SK-N-MC (cell line): Measurements from ENCODE around the gene PTPN14.

Source experiments
- EZH2 ChIP-seq: fragments of 200-600 bp; sonication (generic); IDR thresholded peaks from one replicate; pipeline ENCODE4 v1.6.1; 2017; ENCODE audit warnings: antibody characterized with exemption
- POLR2AphosphoS5 ChIP-seq: IDR thresholded peaks from 2 replicates; pipeline ENCODE4 v1.6.1; 2012; ENCODE audit warnings: mild to moderate bottlenecking, low read depth, low read length, borderline replicate concordance

GRCh38 chr1:214316593-214316992 is 234.8 kb downstream of the PTPN14 start:
- TF ChIP-seq EZH2: no peak
- no peak for TF ChIP-seq POLR2AphosphoS5
